Loucy (cell line): ENCODE results near the gene UQCC2.

ENCODE experiments used
- H2AFZ ChIP-seq: fragments of 200-600 bp; sonication (generic); 2 replicates; pipeline ENCODE4 v1.6.0; 2016; ENCODE audit warnings: antibody characterized with exemption, mild to moderate bottlenecking, low read length, moderate library complexity
- H3F3A ChIP-seq: fragments of 200-600 bp; 2 replicates; pipeline ENCODE4 v1.6.0; 2016; ENCODE audit warnings: antibody characterized with exemption, low read depth, mild to moderate bottlenecking
- H3K27me3 ChIP-seq: fragments of 200-600 bp; sonication (generic); 2 replicates; pipeline ENCODE4 v1.6.1; 2014; ENCODE audit warnings: low read length, mild to moderate bottlenecking; ENCODE audit not compliant: insufficient read depth, poor library complexity, severe bottlenecking
- H3K36me3 ChIP-seq: fragments of 200-600 bp; sonication (generic); 2 replicates; pipeline ENCODE4 v1.6.1; 2016; ENCODE audit warnings: low read length; ENCODE audit not compliant: insufficient read depth
- H3K4me1 ChIP-seq: fragments of 200-600 bp; sonication (generic); 2 replicates; pipeline ENCODE4 v1.5.1; 2014; ENCODE audit warnings: low read length, mild to moderate bottlenecking; ENCODE audit not compliant: insufficient read depth, poor library complexity, severe bottlenecking
- H3K4me2 ChIP-seq: fragments of 200-600 bp; sonication (generic); 2 replicates; pipeline ENCODE4 v1.6.0; 2014; ENCODE audit warnings: antibody characterized with exemption, low read length, low read depth, mild to moderate bottlenecking; ENCODE audit not compliant: poor library complexity, severe bottlenecking
- H3K4me3 ChIP-seq: fragments of 200-600 bp; sonication (generic); 2 replicates; pipeline ENCODE4 v1.5.1; 2014; ENCODE audit warnings: low read length, mild to moderate bottlenecking, mixed read lengths; ENCODE audit not compliant: poor library complexity, severe bottlenecking
- H3K79me2 ChIP-seq: fragments of 200-600 bp; sonication (generic); 2 replicates; pipeline ENCODE4 v1.6.1; 2014; ENCODE audit warnings: low read length; ENCODE audit not compliant: insufficient read depth
- H3K9ac ChIP-seq: fragments of 200-600 bp; sonication (generic); 2 replicates; pipeline ENCODE4 v1.6.0; 2014; ENCODE audit warnings: mild to moderate bottlenecking, low read depth, low read length, moderate library complexity; ENCODE audit not compliant: poor library complexity, severe bottlenecking
- H3K9me2 ChIP-seq: fragments of 200-600 bp; sonication (generic); replicated peaks from 2 replicates; pipeline ENCODE4 v1.6.1; 2016; ENCODE audit warnings: low read depth, low read length, mixed read lengths
- H3K9me3 ChIP-seq: fragments of 200-600 bp; sonication (generic); 2 replicates; pipeline ENCODE4 v1.6.1; 2014; ENCODE audit warnings: mild to moderate bottlenecking, antibody characterized with exemption, low read length, low read depth; ENCODE audit not compliant: insufficient read depth
- H4K20me1 ChIP-seq: fragments of 200-600 bp; sonication (generic); 2 replicates; pipeline ENCODE4 v1.6.0; 2014; ENCODE audit warnings: antibody characterized with exemption, low read length, mild to moderate bottlenecking; ENCODE audit not compliant: insufficient read depth, poor library complexity, severe bottlenecking
- CTCF ChIP-seq: fragments of 200-600 bp; sonication (generic); conservative IDR thresholded peaks from 2 replicates; pipeline ENCODE4 v1.5.1; 2014; ENCODE audit warnings: mild to moderate bottlenecking, antibody characterized with exemption, low read length
- EZH2phosphoT487 ChIP-seq: fragments of 200-600 bp; IDR thresholded peaks from 2 replicates; pipeline ENCODE4 v1.6.1; 2018; ENCODE audit warnings: antibody characterized with exemption, mild to moderate bottlenecking, moderate library complexity, borderline replicate concordance

Gene UQCC2

GRCh38 chr6:33735216-33735615 is 23.7 kb upstream of the UQCC2 start:
- no peak overlapping the region for H3K4me2 ChIP-seq
- H3F3A ChIP-seq = no peaks in the 10 kb centered on the region
- no peaks in the 10 kb centered on the region for H3K9me2 ChIP-seq
- no peak overlapping the region for H2AFZ ChIP-seq
- H3K79me2 ChIP-seq = no peaks in the 10 kb centered on the region
- H3K4me1 ChIP-seq = no peaks in the 10 kb centered on the region
- no peak overlapping the region for H3K9ac ChIP-seq
- H3K4me3 ChIP-seq = no peak overlapping the region
- TF ChIP-seq EZH2phosphoT487 = no peak
- no peak for TF ChIP-seq CTCF
- no peaks in the 10 kb centered on the region for H3K27me3 ChIP-seq
- no peaks in the 10 kb centered on the region for H3K36me3 ChIP-seq
- H3K9me3 ChIP-seq = no peaks in the 10 kb centered on the region
- no peaks in the 10 kb centered on the region for H4K20me1 ChIP-seq

- Histone ChIP-seq H3K4me1 (no peaks in the 10 kb centered on the region), H3K27me3 (no peaks in the 10 kb centered on the region), H3F3A (no peaks in the 10 kb centered on the region), H3K4me3 (no peak overlapping the region), H3K36me3 (no peaks in the 10 kb centered on the region), H3K9me3 (no peaks in the 10 kb centered on the region), H3K79me2 (no peaks in the 10 kb centered on the region), H3K4me2 (no peak overlapping the region), H3K9ac (no peak overlapping the region), H4K20me1 (no peaks in the 10 kb centered on the region), H3K9me2 (no peaks in the 10 kb centered on the region), H2AFZ (no peak overlapping the region)
- TF ChIP-seq EZH2phosphoT487 (no peak), CTCF (no peak)
Observed at GRCh38 chr6:33733709-33734007, 22.2 kb upstream of the UQCC2 start.

- Histone ChIP-seq H3K4me2 (no peak overlapping the region), H4K20me1 (no peaks in the 10 kb centered on the region), H3K9me2 (no peaks in the 10 kb centered on the region), H3K4me1 (no peaks in the 10 kb centered on the region), H2AFZ (no peak overlapping the region), H3F3A (no peaks in the 10 kb centered on the region), H3K4me3 (no peak overlapping the region), H3K27me3 (no peaks in the 10 kb centered on the region), H3K79me2 (no peaks in the 10 kb centered on the region), H3K9me3 (no peaks in the 10 kb centered on the region), H3K9ac (no peak overlapping the region), H3K36me3 (no peaks in the 10 kb centered on the region)
- TF ChIP-seq EZH2phosphoT487 (no peak), CTCF (no peak)
Observed at GRCh38 chr6:33732817-33733708, 21.6 kb upstream of the UQCC2 start.
